GM19238 (cell line): Measurements from ENCODE around the gene B4GALNT4.
"Not testable (repeated sequence)": the region's sequence is repeated elsewhere in the genome, so short reads cannot be mapped to it uniquely, and the experiment has no call there.

Experiments
- DNase-seq: peaks from one replicate; pipeline ENCODE4 v3.0.0; 2011; ENCODE audit warnings: low spot score; ENCODE audit not compliant: insufficient read length

Gene B4GALNT4

GRCh38 chr11:369336-370018, at the start of gene B4GALNT4:
Gene B4GALNT4, plus strand, starts transcription at chr11:369499. Its CDS starts 305 bp downstream, at chr11:369804.
- no peak for DNase-seq

GRCh38 chr11:319888-320273, 49.4 kb upstream of the B4GALNT4 start:
- not testable (repeated sequence) for DNase-seq

- DNase-seq: no peak
These were observed 45.1 kb upstream of the B4GALNT4 start for GRCh38 chr11:324156-324555.

- not testable (repeated sequence) for DNase-seq
These were observed 44.4 kb upstream of the B4GALNT4 start for GRCh38 chr11:324593-325517.

GRCh38 chr11:325796-326591, 43.3 kb upstream of the B4GALNT4 start:
- DNase-seq: no peak

- no peak for DNase-seq
These were observed 42.8 kb upstream of the B4GALNT4 start for GRCh38 chr11:326592-326841.

GRCh38 chr11:326842-327580, 42.3 kb upstream of the B4GALNT4 start:
- peak; percentile 73 for DNase-seq

- DNase-seq: no peak
These were observed 41.7 kb upstream of the B4GALNT4 start for GRCh38 chr11:327581-327923.

- DNase-seq: no peak
These were observed 41.3 kb upstream of the B4GALNT4 start for GRCh38 chr11:328012-328411.

- DNase-seq: not testable (repeated sequence)
These were observed 40.7 kb upstream of the B4GALNT4 start for GRCh38 chr11:328516-329100.

GRCh38 chr11:329886-330253, 39.4 kb upstream of the B4GALNT4 start:
- DNase-seq: no peak

GRCh38 chr11:330307-330693, 39.0 kb upstream of the B4GALNT4 start:
- DNase-seq: no peak

- DNase-seq: no peak
These were observed 38.5 kb upstream of the B4GALNT4 start for GRCh38 chr11:330694-331357.

GRCh38 chr11:331358-332060, 37.8 kb upstream of the B4GALNT4 start:
- no peak for DNase-seq

GRCh38 chr11:332651-333480, 36.4 kb upstream of the B4GALNT4 start:
- no peak for DNase-seq

GRCh38 chr11:333616-334263, 35.6 kb upstream of the B4GALNT4 start:
- DNase-seq: not testable (repeated sequence)

GRCh38 chr11:334264-334994, 34.9 kb upstream of the B4GALNT4 start:
- DNase-seq: no peak
